Activated CD8-positive, alpha-beta memory T cell treated with anti-CD3 and anti-CD28 coated beads, Interleukin-2, amount 50 U/mL, for 1 hour (primary cell): Measurements from ENCODE around the gene ADARB1.
A peak's percentile ranks its signal among the peaks of the same experiment; 100 is the strongest.

Experiments
- DNase-seq: peaks from one replicate; pipeline ENCODE4 v3.0.0-alpha.2; 2020; ENCODE audit errors: extremely low read depth

The ADARB1 gene

GRCh38 chr21:45074818-45075595 is 627 bp downstream of the ADARB1 start:
- no peak for DNase-seq

DNA sequence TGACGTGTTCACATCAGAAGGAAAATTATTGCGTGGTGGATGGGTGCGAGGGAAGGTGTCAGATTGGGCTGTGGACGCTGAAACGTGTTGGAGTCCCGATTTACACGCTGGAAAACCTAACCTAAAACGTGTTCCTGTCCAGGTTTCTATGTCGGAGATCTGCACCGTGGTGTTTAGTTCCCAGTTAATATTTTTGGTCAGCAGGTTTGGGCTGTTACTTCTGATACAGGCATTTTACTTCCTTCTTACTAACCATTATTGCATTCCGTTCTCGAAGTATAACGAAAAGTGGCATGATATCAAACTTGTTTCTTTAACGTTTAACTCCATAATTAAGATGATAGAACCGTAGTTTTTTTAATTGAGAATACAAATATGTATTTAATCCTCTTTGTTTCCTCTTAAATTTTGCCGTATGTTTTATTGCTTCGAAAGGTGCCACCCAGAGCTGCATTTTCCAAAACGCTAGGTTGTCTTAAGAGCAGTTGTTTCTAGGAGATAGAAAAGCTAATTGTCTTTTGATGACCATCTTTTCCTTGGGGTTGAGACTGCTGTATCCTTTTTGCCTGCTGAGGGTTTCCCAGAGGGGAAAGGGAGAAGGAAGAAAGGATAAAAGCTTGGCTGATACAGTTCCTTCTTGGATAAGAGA is 1.3 kb downstream of the ADARB1 start:
- no peak for DNase-seq

DNA sequence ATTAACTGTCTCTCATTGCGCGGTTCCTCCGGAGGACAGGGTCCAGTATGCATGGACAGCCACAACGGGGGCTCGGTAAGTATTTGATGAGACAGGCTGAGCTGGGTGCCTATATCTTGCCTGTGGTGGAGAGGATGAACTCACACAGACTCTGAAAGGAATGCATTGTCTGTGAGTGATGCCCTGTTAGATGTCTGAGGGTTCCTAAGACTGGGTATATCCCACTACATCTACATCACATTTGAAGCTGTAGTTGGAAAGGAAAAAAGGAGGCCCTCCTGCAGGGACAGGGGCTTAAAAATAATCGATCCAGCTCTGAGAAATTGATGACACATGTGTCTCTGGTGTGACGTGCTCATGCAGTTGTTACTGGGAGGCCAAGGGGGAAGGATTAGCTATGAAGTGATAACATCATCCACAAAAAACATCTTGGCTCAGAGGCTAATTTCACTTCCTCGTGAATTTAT is 1.9 kb downstream of the ADARB1 start:
- DNase-seq: no peak

- DNase-seq: no peak
These were observed 4.0 kb downstream of the ADARB1 start for GRCh38 chr21:45078371-45078770.

DNA sequence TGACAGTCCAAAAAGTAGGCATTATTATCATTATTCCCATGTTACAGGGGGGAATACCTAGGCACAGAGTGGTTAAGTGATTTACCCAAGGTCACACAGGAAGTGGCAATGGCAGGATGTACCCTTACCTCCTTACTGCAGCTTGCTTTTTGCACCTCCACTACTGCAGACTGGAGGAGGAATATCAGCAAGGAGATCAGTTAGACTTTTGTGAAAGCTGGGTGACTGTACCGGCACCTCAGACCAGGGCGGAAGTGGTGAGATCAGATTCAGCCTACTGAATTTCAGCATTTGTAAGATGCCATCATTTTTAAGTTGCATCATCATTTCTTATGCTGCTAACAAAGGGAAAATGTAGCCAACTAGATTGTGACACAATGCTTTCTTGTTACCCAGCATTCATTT is 4.5 kb downstream of the ADARB1 start:
- DNase-seq: peak; percentile 59

GRCh38 chr21:45079351-45079750 is 5.0 kb downstream of the ADARB1 start:
- no peak for DNase-seq

- DNase-seq: no peak
These were observed 5.9 kb downstream of the ADARB1 start for GRCh38 chr21:45080232-45080631.

DNA sequence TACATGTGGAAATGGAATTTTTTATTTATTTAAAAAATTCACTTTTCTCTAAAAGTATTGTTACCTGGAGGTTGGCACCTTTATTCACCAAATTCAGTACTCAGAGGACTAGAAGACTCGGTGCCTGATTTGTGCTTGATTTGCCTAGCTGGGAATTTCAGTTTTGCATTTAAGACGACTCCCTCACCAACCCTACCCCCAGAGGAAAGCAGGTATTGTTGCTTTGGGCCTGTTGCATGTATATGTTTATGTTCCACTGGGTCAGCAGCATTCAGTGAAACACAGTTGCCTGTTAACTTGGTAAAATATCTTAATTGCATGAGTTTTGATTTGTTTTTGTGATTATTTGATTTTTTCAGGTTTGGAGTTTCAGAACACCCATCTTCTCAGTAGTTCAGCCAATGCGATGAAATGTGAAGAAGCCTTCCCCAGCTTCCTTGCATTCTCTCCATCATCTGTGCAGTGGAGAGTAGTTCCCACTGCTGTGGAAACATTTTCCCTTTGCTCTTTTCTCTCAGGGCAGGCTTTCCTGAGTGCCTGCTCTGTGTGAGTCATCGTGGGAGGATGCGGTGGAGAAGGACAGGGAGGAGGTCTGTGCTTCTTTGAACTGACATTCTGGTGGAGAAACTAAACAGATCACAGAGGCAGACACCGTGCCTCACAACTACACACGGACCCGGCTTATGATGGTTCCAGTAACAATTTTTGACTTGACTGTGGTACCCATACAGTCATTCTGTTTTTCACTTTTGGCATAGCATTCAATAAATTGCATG is 6.4 kb downstream of the ADARB1 start:
- peak; percentile 10 for DNase-seq

GRCh38 chr21:45081636-45082035 is 7.3 kb downstream of the ADARB1 start:
- no peak for DNase-seq

DNA sequence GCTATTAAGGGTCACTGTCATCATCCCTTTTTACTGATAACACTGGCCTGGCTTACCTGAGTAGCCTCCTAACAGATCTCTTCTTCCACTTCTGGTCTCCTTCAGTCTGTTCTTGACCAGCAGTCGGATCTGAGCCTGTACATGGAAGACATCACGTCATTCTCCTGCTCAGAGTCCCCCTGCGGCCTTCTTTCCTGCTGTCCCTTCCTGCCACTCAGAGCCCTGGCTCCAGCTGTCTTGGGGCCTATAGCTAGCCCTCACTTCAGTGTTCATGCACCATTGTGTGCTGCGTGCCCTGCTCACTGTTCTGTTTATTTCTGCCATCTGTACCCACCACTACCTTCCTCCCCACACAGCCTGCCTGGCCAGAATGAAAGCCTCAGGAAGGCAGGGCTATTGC is 8.4 kb downstream of the ADARB1 start:
- no peak for DNase-seq

DNA sequence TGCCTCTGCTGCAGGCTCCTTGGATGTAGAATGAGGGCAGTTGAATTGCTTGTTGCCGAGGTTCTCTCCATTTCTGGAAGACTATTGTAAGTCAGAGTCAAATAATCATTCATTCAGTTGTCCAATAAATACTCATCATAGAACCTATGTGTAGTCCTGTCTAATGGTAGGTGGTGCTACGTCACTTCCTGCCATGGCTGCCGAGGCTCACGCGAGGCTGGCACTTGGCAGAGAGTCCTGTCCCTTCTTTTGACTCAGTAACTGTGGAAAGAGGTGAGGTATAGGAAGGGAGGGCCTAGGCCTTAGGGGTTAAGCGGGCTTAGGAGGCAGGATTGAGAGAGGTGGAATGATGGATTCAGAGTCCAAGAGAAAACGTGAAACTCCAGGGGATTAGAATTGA is 9.7 kb downstream of the ADARB1 start:
- no peak for DNase-seq

GRCh38 chr21:45084881-45085536 is 10.6 kb downstream of the ADARB1 start:
- no peak for DNase-seq

DNA sequence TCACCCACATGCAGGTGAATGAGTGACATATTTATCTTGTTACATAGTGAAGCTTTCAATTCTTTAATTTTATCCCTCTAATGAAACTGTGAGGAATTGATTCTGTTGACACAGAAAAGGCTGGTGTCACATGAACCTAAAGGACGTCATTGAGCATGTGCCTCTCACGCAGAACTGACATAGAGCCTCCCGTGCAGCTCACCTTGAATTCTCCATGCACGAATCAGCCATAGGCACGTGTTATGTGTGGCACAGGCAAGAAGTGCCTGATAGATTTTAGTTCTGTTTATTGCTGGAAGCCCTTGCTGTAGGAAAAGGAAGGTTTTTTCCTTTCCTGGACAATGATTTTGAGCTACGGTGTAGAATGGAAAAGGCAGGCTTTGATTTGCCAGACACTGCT is 11.3 kb downstream of the ADARB1 start:
- DNase-seq: no peak

GRCh38 chr21:45086337-45086958 is 12.1 kb downstream of the ADARB1 start:
- DNase-seq: no peak

DNA sequence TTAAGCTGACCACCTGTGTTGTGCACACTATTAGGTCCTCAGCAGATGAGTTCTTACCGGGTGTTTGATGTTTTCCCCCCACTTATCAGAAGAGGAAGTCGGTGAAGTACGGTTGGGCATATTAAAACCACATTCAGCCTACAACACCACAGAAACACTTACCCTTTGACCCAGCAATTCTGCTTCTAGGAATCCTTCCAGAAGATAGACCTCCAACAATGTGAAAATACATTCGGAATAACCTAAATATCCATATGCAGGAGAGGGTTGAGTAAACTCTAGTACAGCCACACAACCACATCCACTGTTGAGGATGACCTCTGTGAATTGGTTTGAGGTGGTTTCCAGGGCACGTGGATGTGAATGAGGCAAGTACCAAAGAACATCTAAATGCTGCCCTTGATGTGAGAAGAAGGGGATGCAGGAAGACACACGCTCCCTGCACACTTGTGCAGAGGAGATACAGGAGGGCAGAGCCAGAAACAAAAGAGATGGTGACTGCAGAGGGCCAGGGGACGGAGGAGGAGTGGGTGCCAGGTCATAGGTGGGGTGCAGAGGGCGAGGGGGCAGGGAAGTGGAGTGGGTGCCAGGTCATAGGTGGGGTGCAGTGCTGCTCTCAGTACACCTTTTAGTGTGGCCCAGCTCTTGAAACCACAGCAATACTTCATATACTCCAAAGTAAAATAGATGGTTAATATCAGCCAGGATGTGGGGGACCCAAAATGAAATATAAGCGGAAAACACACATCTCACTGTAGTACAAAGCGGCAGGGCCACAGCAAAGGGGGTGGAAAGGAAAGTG is 12.8 kb downstream of the ADARB1 start:
- no peak for DNase-seq

- DNase-seq: no peak
These were observed 13.7 kb downstream of the ADARB1 start for GRCh38 chr21:45088116-45088515.

- no peak for DNase-seq
These were observed 14.3 kb downstream of the ADARB1 start for GRCh38 chr21:45088729-45089128.

DNA sequence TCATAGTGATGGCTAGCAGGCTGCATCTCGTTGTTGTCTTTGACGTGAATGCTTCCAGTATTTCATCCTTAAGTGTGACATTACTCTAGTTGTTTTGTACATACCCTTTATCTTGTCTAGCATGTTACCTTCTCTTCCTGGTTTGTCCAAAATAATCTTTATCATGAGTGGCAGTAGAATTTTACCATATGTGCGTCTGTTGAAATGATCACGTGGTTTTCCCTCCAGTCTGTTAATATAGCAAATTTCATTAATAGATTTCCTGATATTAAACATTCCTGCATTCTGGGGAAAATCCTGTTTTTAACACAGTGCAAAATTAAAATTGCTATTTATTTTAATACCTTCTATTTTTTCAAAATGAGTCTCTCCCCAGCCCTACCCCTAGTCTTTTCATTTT is 15.6 kb downstream of the ADARB1 start:
- no peak for DNase-seq

DNA sequence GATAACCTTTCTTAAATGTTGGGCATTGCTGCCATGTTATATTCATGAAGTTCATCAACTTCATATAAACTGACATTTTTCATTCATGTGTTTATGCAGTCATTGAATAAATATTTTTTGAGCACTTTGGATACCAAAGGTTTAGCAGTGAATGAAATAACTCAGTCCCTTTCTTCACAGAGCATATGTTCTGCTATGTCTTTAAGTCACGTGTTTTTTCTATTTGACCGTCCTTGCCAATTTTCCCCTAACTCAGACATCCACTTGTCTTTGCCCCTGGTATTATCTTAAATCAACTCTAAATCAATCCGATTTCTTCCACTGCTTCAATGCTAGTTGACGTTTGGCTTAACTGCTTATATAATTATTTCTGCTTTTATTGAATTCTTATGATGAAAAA is 16.6 kb downstream of the ADARB1 start:
- DNase-seq: no peak

DNA sequence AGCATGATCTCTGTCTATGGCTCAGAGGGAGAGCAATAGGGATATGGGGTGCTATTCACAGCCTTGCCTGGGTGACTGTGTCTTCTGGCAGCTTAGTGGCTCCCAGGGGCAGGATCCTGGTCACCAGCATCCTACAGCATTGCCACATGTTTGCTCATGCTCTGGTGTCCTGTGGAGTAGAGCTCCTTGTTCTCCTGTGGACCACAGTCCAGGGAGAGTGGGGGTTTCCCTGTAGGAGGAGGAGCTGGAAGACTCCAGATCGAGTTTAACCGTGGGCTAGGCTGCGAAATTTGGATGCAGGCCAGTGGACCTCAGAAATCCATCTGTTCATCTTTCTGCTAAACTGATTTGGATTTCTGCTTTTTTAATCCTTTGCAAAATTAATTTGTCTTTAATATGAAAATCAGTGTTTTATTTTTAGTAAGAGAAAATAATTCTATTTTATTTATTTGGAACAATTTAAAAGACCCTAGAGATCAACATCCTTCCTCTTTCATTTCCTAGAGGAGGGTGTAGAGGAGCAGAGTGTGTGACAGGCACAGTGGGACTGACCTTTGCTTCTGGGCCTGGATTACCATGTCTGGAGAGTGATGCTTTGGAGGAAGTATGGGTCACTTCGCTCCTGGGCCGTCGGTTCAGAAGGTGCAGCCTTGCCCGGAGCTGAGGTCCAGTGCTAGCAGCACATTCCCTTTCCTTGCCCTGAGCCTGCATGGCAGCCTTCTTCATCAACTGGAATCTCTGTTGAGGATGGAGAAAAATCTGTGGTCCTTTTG is 17.4 kb downstream of the ADARB1 start:
- no peak for DNase-seq
